GM12878 (cell line): ENCODE results near the gene SERPINB3. TPM values are rescaled to one million over a fixed set of nuclear protein-coding genes. Genes with fewer than 3 reads are reported as not detected.

ENCODE experiments used
- ATAC-seq: fragments of 200-7000 bp; cut with Tn5 transposase; 3 replicates; pipeline ENCODE4 v1.9.1; 2020; ENCODE audit warnings: mild to moderate bottlenecking, moderate library complexity
- BruUV-seq: library from RNA; stranded (reverse); fragments of 400-500 nt; replicated peaks from 2 replicates; lab custom pipeline; 2021; lab: Mats Ljungman, UMichigan
- CTCF ChIA-PET: fragments of 300-600 bp; sonication (Branson Sonifier 250); formaldehyde crosslinking; extraction: SDS; loops from one replicate; lab custom pipeline; 2021; ENCODE audit warnings: inconsistent platforms; lab: Yijun Ruan, JAX
- POLR2A ChIA-PET: fragments of 350-600 bp; formaldehyde crosslinking; extraction: SDS; loops from one replicate; lab custom pipeline; 2021; ENCODE audit warnings: inconsistent platforms; lab: Charles Lee
- RAD21 ChIA-PET: fragments of 300-600 bp; sonication (Branson Sonifier 250); formaldehyde crosslinking; loops from one replicate; lab custom pipeline; 2023; ENCODE audit warnings: antibody characterized with exemption; ENCODE audit not compliant: unreplicated experiment; lab: Charles Lee
- SMC1A ChIA-PET: fragments of 300-600 bp; sonication (Branson Sonifier 250); formaldehyde crosslinking; loops from one replicate; lab custom pipeline; 2023; ENCODE audit not compliant: unreplicated experiment, uncharacterized antibody; lab: Charles Lee
- DNase-seq: peaks from one replicate; pipeline ENCODE4 v3.0.0-alpha.2; 2011; ENCODE audit warnings: low read depth, low spot score
- FAIRE-seq: peaks from 3 replicates; lab custom pipeline; 2011; peaks lifted over from hg19 to GRCh38; lab: Jason Lieb, UNC
- H2AFZ ChIP-seq: 2 replicates; pipeline ENCODE4 v1.6.0; 2011; ENCODE audit warnings: low read depth, low read length, control low read depth; ENCODE audit not compliant: control insufficient read depth
- H3K27ac ChIP-seq: 2 replicates; pipeline ENCODE4 v1.5.1; 2011; ENCODE audit warnings: control low read depth; ENCODE audit not compliant: control insufficient read depth, insufficient read depth
- H3K27me3 ChIP-seq, 2 experiments: replicated peaks in 1 of 2; 2 replicates each; pipeline versions ENCODE4 v1.6.0 to v1.6.1; 2011; ENCODE audit warnings: low read length in 1 of 2; ENCODE audit not compliant: control insufficient read depth in 2 of 2, insufficient read depth in 2 of 2
- H3K36me3 ChIP-seq, 2 experiments: 2 replicates each; pipeline ENCODE4 v1.5.1; 2011; ENCODE audit warnings: low read length in 1 of 2; ENCODE audit not compliant: control insufficient read depth in 2 of 2, insufficient read depth in 2 of 2
- H3K4me1 ChIP-seq: 2 replicates; pipeline ENCODE4 v1.6.1; 2011; ENCODE audit warnings: mild to moderate bottlenecking, low read length, moderate library complexity, mixed read lengths; ENCODE audit not compliant: control insufficient read depth, insufficient read depth
- H3K4me2 ChIP-seq: 2 replicates; pipeline ENCODE4 v1.6.0; 2011; ENCODE audit warnings: control low read depth; ENCODE audit not compliant: control insufficient read depth, insufficient read depth
- H3K4me3 ChIP-seq: fragments of 200-600 bp; sonication (generic); 2 replicates; pipeline ENCODE4 v1.5.1; 2016
- H3K79me2 ChIP-seq: 2 replicates; pipeline ENCODE4 v1.6.0; 2011; ENCODE audit warnings: low read length; ENCODE audit not compliant: control insufficient read depth, insufficient read depth
- H3K9ac ChIP-seq: 2 replicates; pipeline ENCODE4 v1.8.0; 2011; ENCODE audit warnings: low read length, control low read depth, mixed read lengths; ENCODE audit not compliant: control insufficient read depth, insufficient read depth
- H3K9me3 ChIP-seq: replicated peaks from 3 replicates; pipeline ENCODE4 v1.5.1; 2011; ENCODE audit warnings: mild to moderate bottlenecking, low read length; ENCODE audit not compliant: control insufficient read depth, insufficient read depth
- H4K20me1 ChIP-seq: 2 replicates; pipeline ENCODE4 v1.6.0; 2011; ENCODE audit not compliant: control insufficient read depth, insufficient read depth
- BMI1 ChIP-seq: fragments of 450-650 bp; IDR thresholded peaks from 2 replicates; pipeline ENCODE4 v1.6.1; 2016; ENCODE audit warnings: mild to moderate bottlenecking, moderate library complexity, borderline replicate concordance
- CEBPZ ChIP-seq: fragments of 150-350 bp; IDR thresholded peaks from 2 replicates; pipeline ENCODE4 v1.6.1; 2016; ENCODE audit warnings: low read depth, low read length
- GATAD2B ChIP-seq: fragments of 450-650 bp; conservative IDR thresholded peaks from 2 replicates; pipeline ENCODE4 v1.6.1; 2017; ENCODE audit warnings: low read depth, mild to moderate bottlenecking, moderate library complexity
- NFYB ChIP-seq: IDR thresholded peaks from 2 replicates; pipeline ENCODE4 v1.6.1; 2011; ENCODE audit warnings: low read depth, mild to moderate bottlenecking, low read length, improper control_type of control experiment, moderate library complexity; ENCODE audit not compliant: insufficient read depth
- POLR2A ChIP-seq: IDR thresholded peaks from 2 replicates; pipeline ENCODE4 v1.6.1; 2011; ENCODE audit warnings: low read depth, mild to moderate bottlenecking, low read length
- POLR2AphosphoS5 ChIP-seq: IDR thresholded peaks from 2 replicates; pipeline ENCODE4 v1.6.1; 2011; ENCODE audit warnings: mild to moderate bottlenecking, low read length, inconsistent platforms
- RELA ChIP-seq: fragments of 450-650 bp; IDR thresholded peaks from 2 replicates; pipeline ENCODE4 v1.8.0; 2014; ENCODE audit warnings: borderline replicate concordance; ENCODE audit not compliant: partially characterized antibody
- STAT1 ChIP-seq: fragments of 450-650 bp; conservative IDR thresholded peaks from 2 replicates; pipeline ENCODE4 v1.6.1; 2014; ENCODE audit warnings: antibody characterized with exemption, mild to moderate bottlenecking
- YY1 ChIP-seq: IDR thresholded peaks from 2 replicates; pipeline ENCODE4 v1.6.1; 2011; ENCODE audit warnings: low read depth, mild to moderate bottlenecking, low read length
- ZNF687 ChIP-seq: fragments of 450-650 bp; IDR thresholded peaks from 2 replicates; pipeline ENCODE4 v1.6.1; 2017; ENCODE audit warnings: mild to moderate bottlenecking, moderate library complexity
- WGBS: methylation state at CpG from one replicate; pipeline ENCODE4 v1.1.6; 2016; ENCODE audit warnings: low lambda C conversion rate; ENCODE audit not compliant: insufficient replicate concordance, insufficient coverage; ENCODE audit errors: missing lambda C conversion rate; 5-methylcytosine and 5-hydroxymethylcytosine counted together
- in situ Hi-C: fragments of 300-500 bp; cut with MboI; formaldehyde crosslinking; loops from 9 replicates; pipeline ENCODE4 v1.14.3; 2018; ENCODE audit warnings: mixed read lengths
- intact Hi-C: fragments of 100-400 bp; cut with micrococcal nuclease; formaldehyde crosslinking; loops from one replicate; pipeline ENCODE4 v1.14.2; 2022; ENCODE audit not compliant: unreplicated experiment
- polyA plus RNA-seq, 11 experiments: library from polyadenylated mRNA; depleted of rRNA in 4 of 11; unstranded in 6 of 11; stranded (reverse) in 5 of 11; fragments of >200 nt; fragmentation: Nextera tagmentation in 4 of 11; fragmentation: Illumina TruSeq in 1 of 11; extraction: Ambion mirVana in 4 of 11; extraction: Trizol in 1 of 11; gene quantifications; 1 replicate in 1 of 11; 2 replicates in 10 of 11; pipeline versions ENCODE4 v1.2.1 to v1.2.3, GENCODE V29; 2011 to 2016; ENCODE audit warnings: inconsistent platforms in 2 of 11, missing spikeins in 2 of 11, low read depth in 1 of 11
- total RNA-seq, 4 experiments: library from RNA; depleted of rRNA in 3 of 4; stranded (reverse); fragments of >200 nt in 3 of 4; fragmentation: Illumina TruSeq in 1 of 4; extraction: Trizol in 1 of 4; gene quantifications; 2 replicates each; pipeline versions ENCODE4 v1.2.1 to v1.2.3, GENCODE V29; 2013 to 2021
- TF ChIP-seq, protein P1 (sequence below): fragments of 450-650 bp; formaldehyde crosslinking; IDR thresholded peaks from 2 replicates; pipeline ENCODE4 v1.5.0; 2022; ENCODE audit warnings: mild to moderate bottlenecking, missing genetic modification characterization

The SERPINB3 gene
- total and polyA plus RNA-seq, 10 of the 15 experiments (the other 5 are each of a cell fraction or from before 2014, with no cell fraction given), result not detected

DNA sequence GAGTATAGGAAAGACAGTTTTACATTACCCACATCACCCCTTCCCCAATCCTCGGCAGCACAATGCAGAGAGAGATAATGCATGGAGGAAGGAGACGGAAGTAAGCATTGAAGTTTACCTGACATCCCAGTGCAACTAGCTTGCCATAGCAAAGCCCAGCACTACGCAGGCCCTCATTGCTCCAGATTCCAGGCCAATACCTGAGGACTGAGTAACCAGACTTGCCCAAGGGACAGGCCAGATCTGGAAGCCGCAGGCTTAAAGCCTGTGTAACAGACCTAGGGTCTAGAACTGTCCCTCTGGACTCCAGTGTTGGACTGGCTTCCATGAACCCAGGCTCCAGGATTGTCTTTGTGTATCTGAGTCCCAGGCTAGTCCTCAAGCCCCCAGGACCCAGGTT lies 35.3 kb downstream of the SERPINB3 start:
- Histone ChIP-seq H4K20me1 (no peaks in the 10 kb centered on the region), H3K27ac (no peak overlapping the region), H3K9me3 (peaks cover 12% of the 10 kb centered on the region; the same call in 2 of the 3 replicates), H3K9ac (no peak overlapping the region), H3K36me3 (no peaks in the 10 kb centered on the region), H3K4me1 (no peaks in the 10 kb centered on the region), H3K4me2 (no peak overlapping the region), H3K4me3 (no peak overlapping the region), H3K27me3 (no peaks in the 10 kb centered on the region), H2AFZ (no peak overlapping the region), H3K79me2 (no peaks in the 10 kb centered on the region)
- ChIA-PET RAD21 (no interaction called here), POLR2A (no interaction called here), SMC1A (no interaction called here), CTCF (no interaction called here)
- no peak for DNase-seq
- 19% methylated on average over 4 of the region's 4 CpGs for WGBS
- no peak for ATAC-seq
- in situ Hi-C loops (no loop called here), intact Hi-C loops (no loop called here)
- BruUV-seq, result no TSS peak
- no peak for TF ChIP-seq RELA
- no peak for TF ChIP-seq ZNF687
- no peak for TF ChIP-seq GATAD2B
- TF ChIP-seq NFYB, result no peak
- no peak for TF ChIP-seq YY1
- TF ChIP-seq POLR2A, result no peak
- TF ChIP-seq STAT1, result no peak
- TF ChIP-seq, protein P1, sequence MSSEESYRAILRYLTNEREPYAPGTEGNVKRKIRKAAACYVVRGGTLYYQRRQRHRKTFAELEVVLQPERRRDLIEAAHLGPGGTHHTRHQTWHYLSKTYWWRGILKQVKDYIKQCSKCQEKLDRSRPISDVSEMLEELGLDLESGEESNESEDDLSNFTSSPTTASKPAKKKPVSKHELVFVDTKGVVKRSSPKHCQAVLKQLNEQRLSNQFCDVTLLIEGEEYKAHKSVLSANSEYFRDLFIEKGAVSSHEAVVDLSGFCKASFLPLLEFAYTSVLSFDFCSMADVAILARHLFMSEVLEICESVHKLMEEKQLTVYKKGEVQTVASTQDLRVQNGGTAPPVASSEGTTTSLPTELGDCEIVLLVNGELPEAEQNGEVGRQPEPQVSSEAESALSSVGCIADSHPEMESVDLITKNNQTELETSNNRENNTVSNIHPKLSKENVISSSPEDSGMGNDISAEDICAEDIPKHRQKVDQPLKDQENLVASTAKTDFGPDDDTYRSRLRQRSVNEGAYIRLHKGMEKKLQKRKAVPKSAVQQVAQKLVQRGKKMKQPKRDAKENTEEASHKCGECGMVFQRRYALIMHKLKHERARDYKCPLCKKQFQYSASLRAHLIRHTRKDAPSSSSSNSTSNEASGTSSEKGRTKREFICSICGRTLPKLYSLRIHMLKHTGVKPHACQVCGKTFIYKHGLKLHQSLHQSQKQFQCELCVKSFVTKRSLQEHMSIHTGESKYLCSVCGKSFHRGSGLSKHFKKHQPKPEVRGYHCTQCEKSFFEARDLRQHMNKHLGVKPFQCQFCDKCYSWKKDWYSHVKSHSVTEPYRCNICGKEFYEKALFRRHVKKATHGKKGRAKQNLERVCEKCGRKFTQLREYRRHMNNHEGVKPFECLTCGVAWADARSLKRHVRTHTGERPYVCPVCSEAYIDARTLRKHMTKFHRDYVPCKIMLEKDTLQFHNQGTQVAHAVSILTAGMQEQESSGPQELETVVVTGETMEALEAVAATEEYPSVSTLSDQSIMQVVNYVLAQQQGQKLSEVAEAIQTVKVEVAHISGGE (CRISPR knock-in tag), result no peak
- TF ChIP-seq BMI1, result no peak
- no peak for TF ChIP-seq POLR2AphosphoS5
- TF ChIP-seq CEBPZ, result no peak
- no peak for FAIRE-seq
